Measurements from ENCODE around the gene BRINP2.

The BRINP2 gene

GRCh38 chr1:177165069-177165439 is 5.7 kb upstream of the BRINP2 start:
- no peak for DNase-seq (ENCODE audit: low read depth, low spot score)
- Histone ChIP-seq H3K4me1 (ENCODE audit: control insufficient read depth, insufficient read depth, low read length) (no peaks in the 10 kb centered on the region), H3K9me3 (ENCODE audit: control insufficient read depth, insufficient read depth, low read length) (no peaks in the 10 kb centered on the region), H3K36me3 (ENCODE audit: control insufficient read depth, insufficient read depth, low read length) (no peaks in the 10 kb centered on the region), H3K27ac (ENCODE audit: low read length) (no peak overlapping the region), H3K4me3 (ENCODE audit: low read length) (peak overlapping the region; percentile 88; the same call in 1 of the 2 replicates), H3K27me3 (ENCODE audit: control insufficient read depth, insufficient read depth, low read length) (peaks cover 17% of the 10 kb centered on the region; the same call in 1 of the 2 replicates)
- no CpG with 5 or more reads among the region's 9 CpGs for WGBS (ENCODE audit: insufficient coverage, insufficient read length)

GRCh38 chr1:177171536-177172123 is 872 bp downstream of the BRINP2 start:
- DNase-seq (ENCODE audit: low read depth, low spot score): no peak
- WGBS (ENCODE audit: insufficient coverage, insufficient read length): no CpG with 5 or more reads among the region's 8 CpGs
- no peaks in the 10 kb centered on the region for H3K36me3 ChIP-seq (ENCODE audit: control insufficient read depth, insufficient read depth, low read length)
- peaks cover 27% of the 10 kb centered on the region for H3K27me3 ChIP-seq (ENCODE audit: control insufficient read depth, insufficient read depth, low read length)
- no peak overlapping the region for H3K27ac ChIP-seq (ENCODE audit: low read length)
- peak overlapping the region; percentile 67; the same call in 1 of the 2 replicates for H3K4me3 ChIP-seq (ENCODE audit: low read length)
- peaks cover 3% of the 10 kb centered on the region; the same call in 1 of the 2 replicates for H3K4me1 ChIP-seq (ENCODE audit: control insufficient read depth, insufficient read depth, low read length)
- H3K9me3 ChIP-seq (ENCODE audit: control insufficient read depth, insufficient read depth, low read length): no peaks in the 10 kb centered on the region

GRCh38 chr1:177172272-177172671 is 1.5 kb downstream of the BRINP2 start:
- H3K27me3 ChIP-seq (ENCODE audit: control insufficient read depth, insufficient read depth, low read length): peaks cover 26% of the 10 kb centered on the region
- no peaks in the 10 kb centered on the region for H3K9me3 ChIP-seq (ENCODE audit: control insufficient read depth, insufficient read depth, low read length)
- WGBS (ENCODE audit: insufficient coverage, insufficient read length): no CpG with 5 or more reads among the region's 3 CpGs
- DNase-seq (ENCODE audit: low read depth, low spot score): no peak
- no peak overlapping the region for H3K27ac ChIP-seq (ENCODE audit: low read length)
- H3K4me1 ChIP-seq (ENCODE audit: control insufficient read depth, insufficient read depth, low read length): peaks cover 3% of the 10 kb centered on the region; the same call in 1 of the 2 replicates
- no peaks in the 10 kb centered on the region for H3K36me3 ChIP-seq (ENCODE audit: control insufficient read depth, insufficient read depth, low read length)
- H3K4me3 ChIP-seq (ENCODE audit: low read length): no peak overlapping the region

- H3K36me3 ChIP-seq (ENCODE audit: control insufficient read depth, insufficient read depth, low read length): no peaks in the 10 kb centered on the region
- DNase-seq (ENCODE audit: low read depth, low spot score): no peak
- peaks cover 26% of the 10 kb centered on the region for H3K27me3 ChIP-seq (ENCODE audit: control insufficient read depth, insufficient read depth, low read length)
- no peak overlapping the region for H3K27ac ChIP-seq (ENCODE audit: low read length)
- whole genome bisulfite sequencing (ENCODE audit: insufficient coverage, insufficient read length): no CpG with 5 or more reads among the region's 3 CpGs
- no peaks in the 10 kb centered on the region for H3K9me3 ChIP-seq (ENCODE audit: control insufficient read depth, insufficient read depth, low read length)
- peaks cover 3% of the 10 kb centered on the region; the same call in 1 of the 2 replicates for H3K4me1 ChIP-seq (ENCODE audit: control insufficient read depth, insufficient read depth, low read length)
- no peak overlapping the region for H3K4me3 ChIP-seq (ENCODE audit: low read length)
Observed at GRCh38 chr1:177172866-177173265, 2.1 kb downstream of the BRINP2 start.

- H3K4me1 ChIP-seq (ENCODE audit: control insufficient read depth, insufficient read depth, low read length): peaks cover 3% of the 10 kb centered on the region; the same call in 1 of the 2 replicates
- H3K36me3 ChIP-seq (ENCODE audit: control insufficient read depth, insufficient read depth, low read length): no peaks in the 10 kb centered on the region
- no peak overlapping the region for H3K4me3 ChIP-seq (ENCODE audit: low read length)
- no peak for DNase-seq (ENCODE audit: low read depth, low spot score)
- no CpG with 5 or more reads among the region's 2 CpGs for WGBS (ENCODE audit: insufficient coverage, insufficient read length)
- no peak overlapping the region for H3K27ac ChIP-seq (ENCODE audit: low read length)
- H3K9me3 ChIP-seq (ENCODE audit: control insufficient read depth, insufficient read depth, low read length): no peaks in the 10 kb centered on the region
- peaks cover 26% of the 10 kb centered on the region for H3K27me3 ChIP-seq (ENCODE audit: control insufficient read depth, insufficient read depth, low read length)
Observed at GRCh38 chr1:177173976-177174375, 3.2 kb downstream of the BRINP2 start.

GRCh38 chr1:177174921-177175634 is 4.3 kb downstream of the BRINP2 start:
- peaks cover 25% of the 10 kb centered on the region for H3K27me3 ChIP-seq (ENCODE audit: control insufficient read depth, insufficient read depth, low read length)
- DNase-seq (ENCODE audit: low read depth, low spot score): no peak
- WGBS (ENCODE audit: insufficient coverage, insufficient read length): no CpG with 5 or more reads among the region's 6 CpGs

GRCh38 chr1:177181280-177181630 is 10.5 kb downstream of the BRINP2 start:
- Histone ChIP-seq H3K27ac (ENCODE audit: low read length) (no peak overlapping the region), H3K4me3 (ENCODE audit: low read length) (peak overlapping the region; percentile 25; the same call in 1 of the 2 replicates), H3K27me3 (ENCODE audit: control insufficient read depth, insufficient read depth, low read length) (peaks cover 6% of the 10 kb centered on the region; the same call in 1 of the 2 replicates), H3K9me3 (ENCODE audit: control insufficient read depth, insufficient read depth, low read length) (no peaks in the 10 kb centered on the region), H3K36me3 (ENCODE audit: control insufficient read depth, insufficient read depth, low read length) (no peaks in the 10 kb centered on the region), H3K4me1 (ENCODE audit: control insufficient read depth, insufficient read depth, low read length) (no peaks in the 10 kb centered on the region)
- no peak for DNase-seq (ENCODE audit: low read depth, low spot score)
- WGBS (ENCODE audit: insufficient coverage, insufficient read length): no CpG with 5 or more reads among the region's 13 CpGs

More at GRCh38 chr1:177174921-177175634, 4.3 kb downstream of the BRINP2 start:
- no peak overlapping the region for H3K27ac ChIP-seq (ENCODE audit: low read length)
- H3K4me3 ChIP-seq (ENCODE audit: low read length): no peak overlapping the region
- no peaks in the 10 kb centered on the region for H3K9me3 ChIP-seq (ENCODE audit: control insufficient read depth, insufficient read depth, low read length)
- peaks cover 3% of the 10 kb centered on the region; the same call in 1 of the 2 replicates for H3K4me1 ChIP-seq (ENCODE audit: control insufficient read depth, insufficient read depth, low read length)
- H3K36me3 ChIP-seq (ENCODE audit: control insufficient read depth, insufficient read depth, low read length): no peaks in the 10 kb centered on the region

GRCh38 chr1:177181631-177182291 is 11.0 kb downstream of the BRINP2 start:
- H3K27me3 ChIP-seq (ENCODE audit: control insufficient read depth, insufficient read depth, low read length): peaks cover 6% of the 10 kb centered on the region; the same call in 1 of the 2 replicates
- DNase-seq (ENCODE audit: low read depth, low spot score): no peak
- no peak overlapping the region for H3K27ac ChIP-seq (ENCODE audit: low read length)
- no CpG with 5 or more reads among the region's 32 CpGs for WGBS (ENCODE audit: insufficient coverage, insufficient read length)
- peak overlapping the region; percentile 28; the same call in 1 of the 2 replicates for H3K4me3 ChIP-seq (ENCODE audit: low read length)
- no peaks in the 10 kb centered on the region for H3K36me3 ChIP-seq (ENCODE audit: control insufficient read depth, insufficient read depth, low read length)
- H3K4me1 ChIP-seq (ENCODE audit: control insufficient read depth, insufficient read depth, low read length): no peaks in the 10 kb centered on the region
- H3K9me3 ChIP-seq (ENCODE audit: control insufficient read depth, insufficient read depth, low read length): no peaks in the 10 kb centered on the region

- H3K27ac ChIP-seq (ENCODE audit: low read length): no peak overlapping the region
- H3K4me3 ChIP-seq (ENCODE audit: low read length): no peak overlapping the region
- H3K27me3 ChIP-seq (ENCODE audit: control insufficient read depth, insufficient read depth, low read length): peaks cover 6% of the 10 kb centered on the region; the same call in 1 of the 2 replicates
- H3K4me1 ChIP-seq (ENCODE audit: control insufficient read depth, insufficient read depth, low read length): no peaks in the 10 kb centered on the region
- no peak for DNase-seq (ENCODE audit: low read depth, low spot score)
- no peaks in the 10 kb centered on the region for H3K36me3 ChIP-seq (ENCODE audit: control insufficient read depth, insufficient read depth, low read length)
- no CpG with 5 or more reads among the region's 2 CpGs for WGBS (ENCODE audit: insufficient coverage, insufficient read length)
- H3K9me3 ChIP-seq (ENCODE audit: control insufficient read depth, insufficient read depth, low read length): no peaks in the 10 kb centered on the region
Observed at GRCh38 chr1:177183836-177184235, 13.1 kb downstream of the BRINP2 start.

GRCh38 chr1:177185209-177185608 is 14.5 kb downstream of the BRINP2 start:
- no CpG with 5 or more reads among the region's 5 CpGs for WGBS (ENCODE audit: insufficient coverage, insufficient read length)
- Histone ChIP-seq H3K27me3 (ENCODE audit: control insufficient read depth, insufficient read depth, low read length) (peaks cover 3% of the 10 kb centered on the region; the same call in 1 of the 2 replicates), H3K27ac (ENCODE audit: low read length) (no peak overlapping the region), H3K9me3 (ENCODE audit: control insufficient read depth, insufficient read depth, low read length) (no peaks in the 10 kb centered on the region), H3K4me1 (ENCODE audit: control insufficient read depth, insufficient read depth, low read length) (no peaks in the 10 kb centered on the region), H3K4me3 (ENCODE audit: low read length) (no peak overlapping the region), H3K36me3 (ENCODE audit: control insufficient read depth, insufficient read depth, low read length) (no peaks in the 10 kb centered on the region)
- DNase-seq (ENCODE audit: low read depth, low spot score): no peak

Measured in iPS DF 6.9 (cell line).